Right ventricle myocardium inferior (tissue), 1 donor: ENCODE results near the gene CTDSPL2. TPM values are rescaled to one million over a fixed set of nuclear protein-coding genes. Genes with fewer than 3 reads are reported as not detected.

Experiments used
- ATAC-seq: fragments of 200-7000 bp; cut with Tn5 transposase; one replicate; pipeline ENCODE4 v1.9.1; 2020; ENCODE audit warnings: mild to moderate bottlenecking, moderate library complexity
- DNase-seq: peaks from one replicate; pipeline ENCODE4 v3.0.0; 2021; ENCODE audit errors: missing footprints
- intact Hi-C: fragments of 100-400 bp; cut with DNase I; formaldehyde crosslinking; loops from one replicate; pipeline ENCODE4 v1.11.0; 2022
- total RNA-seq: library from RNA; stranded (reverse); fragmentation: NEBNext Ultra II Directional; extraction: Animal tissue kit (Norgen Biotek cat#: 25700); gene quantifications from one replicate; pipeline ENCODE4 v1.2.1, GENCODE V29; 2021
- donor health status: DM: no; HTN: yes; CAD: no; lungs with severe emphysema.

CTDSPL2 gene
- total RNA-seq, 1 donor from 2014 or later: 16.0 TPM

DNA sequence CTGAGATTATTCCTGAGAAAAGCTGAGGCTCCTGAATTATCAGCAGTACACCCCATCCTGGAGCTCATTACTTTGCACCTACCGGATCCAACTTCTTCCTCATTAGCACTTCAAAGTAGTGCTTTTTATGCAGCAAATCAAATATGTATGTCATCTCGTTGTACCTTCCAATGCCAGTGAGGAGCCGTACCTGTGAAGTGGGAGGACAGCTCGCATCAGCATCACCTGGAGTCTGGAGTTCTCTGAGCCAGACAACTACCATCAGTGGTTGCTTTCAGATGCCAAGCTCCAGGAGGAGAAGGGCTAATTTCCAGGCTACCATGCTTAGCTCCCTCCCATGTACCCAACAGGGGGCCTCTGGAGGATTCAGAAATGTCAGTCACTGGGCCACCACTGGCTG, 141.9 kb downstream of the CTDSPL2 start:
- ATAC-seq: no peak
- intact Hi-C loops: no loop called here
- no peak for DNase-seq

DNA sequence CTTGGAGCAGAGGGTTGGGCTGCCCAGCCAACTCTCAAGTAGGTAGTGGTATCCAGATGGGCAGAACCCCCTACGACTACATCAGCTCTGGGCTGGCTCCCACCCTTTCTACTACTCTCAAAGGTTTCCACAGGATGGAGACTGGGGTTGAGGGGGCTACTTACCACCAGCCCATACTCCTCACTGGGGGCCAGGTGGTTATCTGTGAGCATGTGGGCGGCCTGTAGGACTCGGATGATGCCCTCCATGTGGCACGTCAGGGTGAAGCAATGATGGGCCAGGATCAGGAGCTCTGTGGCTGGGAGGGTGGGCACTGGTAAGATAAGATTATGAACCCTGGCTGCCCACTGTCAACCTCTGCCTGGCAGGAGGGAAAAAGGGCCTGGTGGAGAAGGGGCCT, 142.9 kb downstream of the CTDSPL2 start:
- DNase-seq: no peak
- ATAC-seq: no peak
- intact Hi-C loops: no loop called here

- ATAC-seq (no peak), DNase-seq (no peak)
- intact Hi-C loops: no loop called here
Observed at GRCh38 chr15:44573386-44573785, 146.0 kb downstream of the CTDSPL2 start.

- ATAC-seq (peak; percentile 35), DNase-seq (no peak)
- intact Hi-C loops: no loop called here
Observed at GRCh38 chr15:44574734-44575133, 147.3 kb downstream of the CTDSPL2 start.

Other genes with a start within 250 kb of the CTDSPL2 start
- gene FRMD5, start 232.4 kb upstream of the CTDSPL2 start, total RNA-seq: 43.0 TPM
- gene GOLM2, start 138.9 kb upstream of the CTDSPL2 start, total RNA-seq: 31.1 TPM
- gene EIF3J, start 109.5 kb downstream of the CTDSPL2 start, total RNA-seq: 104 TPM
- gene SPG11, start 236.0 kb downstream of the CTDSPL2 start, total RNA-seq: 40.5 TPM